Prostate gland (tissue), 2 donors: ENCODE data around the gene NOSIP.

ENCODE experiments used
- POLR2A ChIP-seq: fragments of 450-650 bp; IDR thresholded peaks from one replicate; pipeline ENCODE4 v1.6.1; 2016; ENCODE audit warnings: antibody characterized with exemption, mild to moderate bottlenecking
- TF ChIP-seq, protein P1 (sequence below), 4 experiments: fragments of 200-600 bp in 2 of 4; fragments of 450-650 bp in 2 of 4; sonication (generic) in 2 of 4; IDR thresholded peaks; 1 replicate in 3 of 4; 2 replicates in 1 of 4; pipeline ENCODE4 v1.5.1; 2016 to 2019; ENCODE audit warnings: antibody characterized with exemption in 4 of 4, mild to moderate bottlenecking in 2 of 4, moderate library complexity in 2 of 4

DNA sequence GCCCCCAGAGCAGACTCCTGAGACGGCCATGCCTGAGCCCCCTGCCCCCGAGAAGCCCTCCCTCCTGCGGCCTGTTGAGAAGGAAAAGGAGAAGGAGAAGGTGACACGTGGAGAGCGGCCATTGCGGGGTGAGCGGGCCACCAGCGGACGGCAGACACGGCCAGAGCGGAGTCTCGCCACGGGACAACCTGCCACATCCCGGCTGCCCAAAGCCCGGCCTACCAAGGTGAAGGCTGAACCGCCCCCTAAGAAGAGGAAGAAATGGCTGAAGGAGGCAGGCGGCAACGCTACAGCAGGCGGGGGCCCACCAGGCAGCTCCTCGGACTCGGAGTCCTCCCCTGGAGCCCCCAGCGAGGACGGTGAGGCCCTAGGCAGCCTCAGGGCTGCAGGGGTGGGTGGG lies 35.5 kb upstream of the NOSIP start:
- TF ChIP-seq, protein P1, sequence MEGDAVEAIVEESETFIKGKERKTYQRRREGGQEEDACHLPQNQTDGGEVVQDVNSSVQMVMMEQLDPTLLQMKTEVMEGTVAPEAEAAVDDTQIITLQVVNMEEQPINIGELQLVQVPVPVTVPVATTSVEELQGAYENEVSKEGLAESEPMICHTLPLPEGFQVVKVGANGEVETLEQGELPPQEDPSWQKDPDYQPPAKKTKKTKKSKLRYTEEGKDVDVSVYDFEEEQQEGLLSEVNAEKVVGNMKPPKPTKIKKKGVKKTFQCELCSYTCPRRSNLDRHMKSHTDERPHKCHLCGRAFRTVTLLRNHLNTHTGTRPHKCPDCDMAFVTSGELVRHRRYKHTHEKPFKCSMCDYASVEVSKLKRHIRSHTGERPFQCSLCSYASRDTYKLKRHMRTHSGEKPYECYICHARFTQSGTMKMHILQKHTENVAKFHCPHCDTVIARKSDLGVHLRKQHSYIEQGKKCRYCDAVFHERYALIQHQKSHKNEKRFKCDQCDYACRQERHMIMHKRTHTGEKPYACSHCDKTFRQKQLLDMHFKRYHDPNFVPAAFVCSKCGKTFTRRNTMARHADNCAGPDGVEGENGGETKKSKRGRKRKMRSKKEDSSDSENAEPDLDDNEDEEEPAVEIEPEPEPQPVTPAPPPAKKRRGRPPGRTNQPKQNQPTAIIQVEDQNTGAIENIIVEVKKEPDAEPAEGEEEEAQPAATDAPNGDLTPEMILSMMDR (IDR thresholded peaks at IDR 0.05): no peak
- TF ChIP-seq POLR2A: no peak
